ENCODE data around the gene NCKAP5.

Gene NCKAP5

DNA sequence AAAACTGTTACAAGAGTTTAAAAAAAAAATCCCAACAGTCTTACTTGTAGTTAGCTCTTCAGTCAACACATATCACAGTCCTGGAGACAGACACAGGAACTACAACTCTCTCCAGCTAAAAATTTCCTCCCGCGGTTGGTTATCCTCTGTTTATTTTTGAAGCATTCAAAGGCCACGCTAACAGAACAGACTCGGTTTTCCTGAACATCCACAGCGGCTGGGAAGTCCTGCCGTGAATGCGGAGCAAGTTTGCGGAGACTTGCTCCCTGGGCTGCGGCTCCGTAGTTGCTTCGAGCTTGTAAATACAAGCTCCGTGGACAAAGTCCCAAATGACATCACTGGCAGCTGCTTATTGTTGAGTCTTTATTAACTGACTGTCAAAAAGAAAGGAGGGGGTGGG, at the start of gene NCKAP5:
Gene NCKAP5 (minus strand): TSS at position 292 of the 400 bp plus-strand sequence. CDS start 50,937 bp downstream, outside the sequence.
- Mint-ChIP-seq H3K27ac (no peak within 1 kb of the TSS), H3K9me3 (no peaks in the 10 kb centered on the region), H3K36me3 (ENCODE audit: low read depth) (no peaks in the 10 kb centered on the region), H3K4me1 (ENCODE audit: low read depth) (no peaks in the 10 kb centered on the region), H3K4me3 (no peak within 1 kb of the TSS), H3K27me3 (ENCODE audit: low read depth) (peaks cover 21% of the 10 kb centered on the region)
- DNase-seq (ENCODE audit: low spot score): no peak

GRCh38 chr2:133609664-133610063, 41.4 kb upstream of the NCKAP5 start:
- H3K27ac Mint-ChIP-seq: no peak overlapping the region
- no peaks in the 10 kb centered on the region for H3K9me3 Mint-ChIP-seq
- H3K4me3 Mint-ChIP-seq: no peak overlapping the region
- no peaks in the 10 kb centered on the region for H3K36me3 Mint-ChIP-seq (ENCODE audit: low read depth)
- no peaks in the 10 kb centered on the region for H3K27me3 Mint-ChIP-seq (ENCODE audit: low read depth)
- no peak for DNase-seq (ENCODE audit: low spot score)
- H3K4me1 Mint-ChIP-seq (ENCODE audit: low read depth): no peaks in the 10 kb centered on the region

DNA sequence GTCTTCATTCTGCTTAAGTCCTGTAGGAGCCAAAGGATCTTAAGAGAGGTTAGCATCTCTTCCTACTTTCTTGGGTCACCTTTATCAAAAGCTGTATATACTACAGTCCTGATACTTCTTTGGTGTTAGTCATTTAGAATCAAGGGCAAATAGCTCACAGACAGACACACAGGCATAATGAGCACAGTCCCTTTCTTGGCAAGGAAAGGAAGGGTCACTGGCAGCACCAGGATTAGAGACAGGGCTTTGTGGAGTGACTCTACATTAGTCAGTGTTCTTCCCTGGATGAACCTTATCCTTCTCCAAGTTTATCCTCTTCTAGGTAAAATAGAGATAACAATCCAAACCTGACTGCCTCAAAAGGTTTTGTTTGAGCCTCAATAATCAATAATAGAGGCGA, 40.0 kb upstream of the NCKAP5 start:
- H3K27ac Mint-ChIP-seq: no peak overlapping the region

DNA sequence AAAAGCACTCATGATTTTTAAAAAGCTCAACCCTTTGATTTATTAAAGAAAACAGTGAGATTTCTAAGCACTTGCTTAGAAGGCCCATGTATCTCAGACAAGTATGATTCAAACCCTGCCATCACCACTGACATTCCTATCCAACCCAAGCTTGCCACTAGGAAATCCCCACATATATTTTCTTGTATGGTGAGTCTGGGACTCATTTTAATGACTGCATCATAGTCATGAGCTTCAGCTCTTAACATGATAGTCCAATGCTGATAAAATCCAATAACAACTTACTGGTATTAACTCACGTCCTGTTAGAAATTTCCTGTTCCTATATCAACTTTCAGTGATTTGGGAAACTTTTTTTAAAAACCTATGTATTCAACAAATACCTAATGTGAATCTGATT, 39.4 kb upstream of the NCKAP5 start:
- Mint-ChIP-seq H3K4me1 (ENCODE audit: low read depth) (no peaks in the 10 kb centered on the region), H3K27me3 (ENCODE audit: low read depth) (no peaks in the 10 kb centered on the region), H3K27ac (no peak overlapping the region), H3K9me3 (no peaks in the 10 kb centered on the region), H3K4me3 (no peak overlapping the region), H3K36me3 (ENCODE audit: low read depth) (no peaks in the 10 kb centered on the region)
- DNase-seq (ENCODE audit: low spot score): no peak

More for the DNA sequence above, 40.0 kb upstream of the NCKAP5 start:
- no peaks in the 10 kb centered on the region for H3K9me3 Mint-ChIP-seq
- no peaks in the 10 kb centered on the region for H3K27me3 Mint-ChIP-seq (ENCODE audit: low read depth)
- no peaks in the 10 kb centered on the region for H3K36me3 Mint-ChIP-seq (ENCODE audit: low read depth)
- no peak overlapping the region for H3K4me3 Mint-ChIP-seq
- H3K4me1 Mint-ChIP-seq (ENCODE audit: low read depth): no peaks in the 10 kb centered on the region
- DNase-seq (ENCODE audit: low spot score): no peak

- Mint-ChIP-seq H3K27ac (no peak overlapping the region), H3K9me3 (no peaks in the 10 kb centered on the region), H3K27me3 (ENCODE audit: low read depth) (no peaks in the 10 kb centered on the region), H3K4me3 (no peak overlapping the region), H3K4me1 (ENCODE audit: low read depth) (no peaks in the 10 kb centered on the region), H3K36me3 (ENCODE audit: low read depth) (no peaks in the 10 kb centered on the region)
- DNase-seq (ENCODE audit: low spot score): no peak
These were observed 38.4 kb upstream of the NCKAP5 start for GRCh38 chr2:133606616-133607015.

DNA sequence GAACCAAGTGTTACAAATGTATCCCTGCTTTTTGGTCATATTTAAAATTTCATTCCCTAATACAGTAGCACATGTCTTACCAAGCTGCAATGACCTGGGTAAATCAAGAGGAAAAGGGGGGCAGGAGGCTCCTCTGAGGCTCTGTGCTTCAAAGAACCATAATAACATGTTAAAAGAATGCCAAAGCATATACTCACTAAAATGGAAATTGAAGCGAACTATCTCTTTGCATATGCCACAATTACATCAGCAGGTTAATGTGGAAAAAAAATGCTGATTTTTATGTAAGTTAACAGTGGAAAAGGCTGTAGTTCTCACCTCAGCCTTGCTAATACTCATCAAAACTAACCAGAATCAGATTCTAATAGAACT, 37.5 kb upstream of the NCKAP5 start:
- H3K27ac Mint-ChIP-seq: no peak overlapping the region
- no peaks in the 10 kb centered on the region for H3K9me3 Mint-ChIP-seq
- H3K36me3 Mint-ChIP-seq (ENCODE audit: low read depth): no peaks in the 10 kb centered on the region
- H3K27me3 Mint-ChIP-seq (ENCODE audit: low read depth): no peaks in the 10 kb centered on the region
- H3K4me1 Mint-ChIP-seq (ENCODE audit: low read depth): no peaks in the 10 kb centered on the region
- H3K4me3 Mint-ChIP-seq: no peak overlapping the region
- DNase-seq (ENCODE audit: low spot score): no peak

DNA sequence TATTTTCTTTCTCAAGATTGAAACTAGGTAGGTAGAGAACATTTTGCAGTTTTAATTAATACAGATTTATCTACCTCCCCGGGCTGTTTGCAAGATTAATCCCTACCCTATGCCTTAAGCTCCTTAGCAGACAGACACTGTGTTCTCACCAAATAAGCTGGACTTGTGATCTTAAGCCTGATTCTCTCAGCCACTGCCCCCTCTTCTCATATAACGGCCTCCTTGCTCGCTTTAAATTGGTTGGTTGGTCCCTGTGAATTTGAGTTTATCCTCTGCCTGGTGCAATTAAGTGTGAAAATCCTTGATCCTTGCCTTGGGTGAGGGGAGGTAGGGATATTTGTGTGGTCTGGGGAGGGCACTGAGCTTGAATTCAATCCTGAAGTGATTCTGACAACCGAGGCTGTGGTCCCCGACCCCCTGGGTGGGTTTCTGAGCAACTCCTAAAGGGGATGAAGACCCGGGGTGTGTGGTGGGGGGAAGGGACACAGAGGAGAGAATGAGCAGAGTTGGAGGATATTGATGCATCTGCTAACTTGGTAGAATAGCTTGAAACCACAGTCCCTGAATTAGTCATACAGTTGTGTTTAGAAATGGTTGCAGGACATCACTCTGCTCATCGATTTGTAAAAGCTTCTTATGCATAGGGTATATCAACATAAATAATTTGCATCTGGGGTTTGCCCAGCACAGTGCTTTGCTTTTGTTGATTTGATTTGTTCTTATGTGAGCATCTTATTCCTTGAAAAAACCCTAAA, 36.9 kb upstream of the NCKAP5 start:
- Mint-ChIP-seq H3K36me3 (ENCODE audit: low read depth) (no peaks in the 10 kb centered on the region), H3K9me3 (no peaks in the 10 kb centered on the region), H3K4me3 (no peak overlapping the region), H3K27me3 (ENCODE audit: low read depth) (no peaks in the 10 kb centered on the region), H3K4me1 (ENCODE audit: low read depth) (no peaks in the 10 kb centered on the region), H3K27ac (no peak overlapping the region)
- no peak for DNase-seq (ENCODE audit: low spot score)

DNA sequence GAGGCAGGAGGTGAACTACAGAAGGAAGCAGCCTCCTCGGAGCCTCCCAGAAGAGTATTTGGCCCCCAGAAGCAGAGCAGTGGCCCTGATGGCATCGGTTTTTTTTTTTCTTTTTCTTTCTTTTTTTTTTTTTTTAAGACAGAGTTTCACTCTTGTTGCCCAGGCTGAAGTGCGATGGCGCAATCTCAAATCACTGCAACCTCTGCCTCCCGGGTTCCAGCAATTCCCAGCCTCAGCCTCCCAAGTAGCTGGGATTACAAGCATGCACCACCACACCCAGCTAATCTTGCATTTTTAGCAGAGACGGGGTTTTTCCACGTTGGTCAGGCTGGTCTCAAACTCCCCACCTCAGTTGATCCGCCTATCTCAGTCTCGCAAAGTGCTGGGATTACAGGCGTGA, 34.8 kb upstream of the NCKAP5 start:
- no peaks in the 10 kb centered on the region for H3K4me1 Mint-ChIP-seq (ENCODE audit: low read depth)
- no peak for DNase-seq (ENCODE audit: low spot score)
- H3K36me3 Mint-ChIP-seq (ENCODE audit: low read depth): no peaks in the 10 kb centered on the region
- H3K27me3 Mint-ChIP-seq (ENCODE audit: low read depth): no peaks in the 10 kb centered on the region
- H3K27ac Mint-ChIP-seq: no peak overlapping the region
- no peak overlapping the region for H3K4me3 Mint-ChIP-seq
- no peaks in the 10 kb centered on the region for H3K9me3 Mint-ChIP-seq

DNA sequence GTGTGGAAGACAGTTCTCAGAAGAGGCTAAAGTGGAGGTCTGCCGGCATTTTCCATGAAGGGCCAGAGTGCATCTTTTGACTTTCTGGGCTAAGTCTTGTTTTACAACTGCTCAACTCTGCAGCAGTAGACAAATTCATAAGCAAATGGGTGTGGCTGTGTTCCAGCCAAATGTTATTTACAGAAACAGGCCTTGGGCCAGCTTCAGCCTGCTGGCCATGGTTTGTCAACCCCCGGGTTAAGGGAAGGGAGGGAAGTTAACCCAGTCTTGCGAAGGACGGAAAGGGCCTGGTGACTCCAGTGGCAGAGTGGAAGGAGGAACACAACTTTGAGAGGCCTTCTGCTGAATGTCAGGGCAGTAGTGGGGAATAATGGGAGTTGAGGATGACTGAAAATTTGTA, 34.3 kb upstream of the NCKAP5 start:
- H3K27me3 Mint-ChIP-seq (ENCODE audit: low read depth): no peaks in the 10 kb centered on the region
- no peaks in the 10 kb centered on the region for H3K4me1 Mint-ChIP-seq (ENCODE audit: low read depth)

DNA sequence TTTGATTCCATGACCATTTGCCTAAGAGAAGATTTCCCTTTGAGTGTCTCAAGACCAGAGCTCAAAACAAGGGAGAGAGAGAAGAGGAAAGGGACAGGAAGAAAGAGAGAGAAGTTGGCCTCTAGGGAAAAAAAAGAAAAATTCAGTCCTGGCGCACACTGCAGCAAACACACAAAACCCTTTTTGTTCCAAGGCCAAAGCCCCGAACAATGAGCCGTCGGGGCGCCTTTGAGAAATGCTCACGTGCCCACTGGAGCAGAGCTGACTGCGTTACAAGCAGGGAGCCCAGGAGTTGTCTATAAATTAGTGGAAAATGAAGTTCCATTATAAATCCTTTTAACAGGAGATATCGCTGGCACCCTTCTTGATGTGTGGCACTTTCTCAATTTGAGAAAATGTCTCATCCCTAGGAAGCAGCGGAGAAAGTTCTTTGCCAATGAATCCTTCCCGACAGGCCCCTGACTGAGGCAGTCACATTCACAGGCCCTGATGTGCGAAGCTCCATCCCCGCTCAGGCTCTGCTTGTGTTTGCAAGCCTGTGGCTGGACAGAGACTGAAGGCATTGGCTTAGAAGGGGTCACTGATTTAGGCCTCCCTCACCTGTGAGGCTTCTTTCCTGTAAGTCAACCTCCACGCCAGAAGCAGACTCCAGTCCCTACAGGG, 32.1 kb upstream of the NCKAP5 start:
- H3K36me3 Mint-ChIP-seq (ENCODE audit: low read depth): no peaks in the 10 kb centered on the region
- H3K4me1 Mint-ChIP-seq (ENCODE audit: low read depth): no peaks in the 10 kb centered on the region
- H3K27me3 Mint-ChIP-seq (ENCODE audit: low read depth): no peaks in the 10 kb centered on the region
- DNase-seq (ENCODE audit: low spot score): no peak
- no peaks in the 10 kb centered on the region for H3K9me3 Mint-ChIP-seq
- H3K27ac Mint-ChIP-seq: no peak overlapping the region
- H3K4me3 Mint-ChIP-seq: no peak overlapping the region

More for the DNA sequence above, 34.3 kb upstream of the NCKAP5 start:
- Mint-ChIP-seq H3K4me3 (no peak overlapping the region), H3K9me3 (no peaks in the 10 kb centered on the region), H3K36me3 (ENCODE audit: low read depth) (no peaks in the 10 kb centered on the region), H3K27ac (no peak overlapping the region)
- DNase-seq (ENCODE audit: low spot score): no peak

DNA sequence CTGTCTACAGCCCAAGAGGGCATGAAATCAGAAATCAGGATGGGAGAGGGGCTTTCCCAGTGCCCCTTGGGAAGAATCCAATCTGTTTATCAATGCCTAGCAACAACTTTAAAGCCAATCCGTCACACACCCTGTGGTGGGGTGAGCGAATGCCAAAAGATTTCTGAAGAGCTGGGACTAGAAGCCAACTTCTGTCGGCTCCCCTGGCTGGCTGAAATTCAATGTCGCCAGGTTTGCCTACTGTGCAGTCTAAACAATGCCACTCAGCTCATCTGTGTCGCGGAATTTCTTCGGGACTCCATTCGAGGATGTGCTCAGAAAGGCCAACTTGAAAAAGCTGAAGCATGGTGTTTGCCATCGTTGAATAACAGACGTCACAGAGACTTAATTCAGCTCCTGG, 31.5 kb upstream of the NCKAP5 start:
- Mint-ChIP-seq H3K9me3 (no peaks in the 10 kb centered on the region), H3K27me3 (ENCODE audit: low read depth) (no peaks in the 10 kb centered on the region), H3K4me3 (no peak overlapping the region), H3K27ac (no peak overlapping the region), H3K4me1 (ENCODE audit: low read depth) (no peaks in the 10 kb centered on the region), H3K36me3 (ENCODE audit: low read depth) (no peaks in the 10 kb centered on the region)
- no peak for DNase-seq (ENCODE audit: low spot score)

GRCh38 chr2:133599211-133599803, 31.0 kb upstream of the NCKAP5 start:
- Mint-ChIP-seq H3K27me3 (ENCODE audit: low read depth) (no peaks in the 10 kb centered on the region), H3K27ac (no peak overlapping the region), H3K9me3 (no peaks in the 10 kb centered on the region), H3K36me3 (ENCODE audit: low read depth) (no peaks in the 10 kb centered on the region), H3K4me1 (ENCODE audit: low read depth) (no peaks in the 10 kb centered on the region), H3K4me3 (no peak overlapping the region)
- DNase-seq (ENCODE audit: low spot score): no peak

GRCh38 chr2:133598769-133599168, 30.5 kb upstream of the NCKAP5 start:
- DNase-seq (ENCODE audit: low spot score): no peak
- Mint-ChIP-seq H3K9me3 (no peaks in the 10 kb centered on the region), H3K36me3 (ENCODE audit: low read depth) (no peaks in the 10 kb centered on the region), H3K4me1 (ENCODE audit: low read depth) (no peaks in the 10 kb centered on the region), H3K27me3 (ENCODE audit: low read depth) (no peaks in the 10 kb centered on the region), H3K27ac (no peak overlapping the region), H3K4me3 (no peak overlapping the region)

DNA sequence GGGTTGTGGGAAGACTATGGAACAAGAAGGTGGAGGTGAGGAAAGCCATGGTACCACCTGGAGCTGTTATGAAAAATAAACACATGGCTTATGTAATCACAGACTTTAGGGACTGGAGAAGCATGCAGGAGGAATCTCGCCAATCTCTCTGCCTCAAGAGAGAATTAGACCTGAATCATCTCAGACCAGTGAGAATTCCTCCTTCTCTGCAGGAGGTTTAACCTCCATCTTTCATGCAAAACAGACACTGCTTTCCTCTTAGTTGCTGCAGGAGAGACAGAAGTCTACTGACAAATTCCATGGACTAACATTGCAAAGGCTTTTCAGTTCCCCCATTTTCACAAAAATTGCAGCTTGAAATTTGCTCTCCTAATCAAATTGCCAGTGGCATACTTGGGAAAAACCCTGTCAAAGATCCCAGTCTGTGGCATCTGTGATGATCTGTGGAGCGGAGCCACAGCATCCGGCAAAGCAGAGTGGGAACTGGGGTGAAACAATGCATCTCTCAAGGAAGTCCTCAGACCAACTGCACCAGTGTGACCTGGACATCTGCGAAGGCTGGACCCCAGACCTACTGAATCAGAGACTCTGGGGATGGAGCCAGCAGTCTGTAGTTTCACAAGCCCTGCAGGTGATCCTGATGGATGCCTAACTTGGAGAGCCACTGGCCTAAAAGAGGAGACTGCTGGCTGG, 28.6 kb upstream of the NCKAP5 start:
- Mint-ChIP-seq H3K36me3 (ENCODE audit: low read depth) (no peaks in the 10 kb centered on the region), H3K27me3 (ENCODE audit: low read depth) (no peaks in the 10 kb centered on the region), H3K4me3 (no peak overlapping the region), H3K9me3 (no peaks in the 10 kb centered on the region), H3K4me1 (ENCODE audit: low read depth) (no peaks in the 10 kb centered on the region), H3K27ac (no peak overlapping the region)
- DNase-seq (ENCODE audit: low spot score): no peak
